GM12878 (cell line): ENCODE measurements around the gene DPYSL4. TPM values are rescaled to one million over a fixed set of nuclear protein-coding genes. Genes with fewer than 3 reads are reported as not detected.

Experiments used
- ATAC-seq: fragments of 200-7000 bp; cut with Tn5 transposase; 3 replicates; pipeline ENCODE4 v1.9.1; 2020; ENCODE audit warnings: mild to moderate bottlenecking, moderate library complexity
- BruUV-seq: library from RNA; stranded (reverse); fragments of 400-500 nt; replicated peaks from 2 replicates; lab custom pipeline; 2021; lab: Mats Ljungman, UMichigan
- CTCF ChIA-PET: fragments of 300-600 bp; sonication (Branson Sonifier 250); formaldehyde crosslinking; extraction: SDS; loops from one replicate; lab custom pipeline; 2021; ENCODE audit warnings: inconsistent platforms; lab: Yijun Ruan, JAX
- POLR2A ChIA-PET: fragments of 350-600 bp; formaldehyde crosslinking; extraction: SDS; loops from one replicate; lab custom pipeline; 2021; ENCODE audit warnings: inconsistent platforms; lab: Charles Lee
- RAD21 ChIA-PET: fragments of 300-600 bp; sonication (Branson Sonifier 250); formaldehyde crosslinking; loops from one replicate; lab custom pipeline; 2023; ENCODE audit warnings: antibody characterized with exemption; ENCODE audit not compliant: unreplicated experiment; lab: Charles Lee
- SMC1A ChIA-PET: fragments of 300-600 bp; sonication (Branson Sonifier 250); formaldehyde crosslinking; loops from one replicate; lab custom pipeline; 2023; ENCODE audit not compliant: unreplicated experiment, uncharacterized antibody; lab: Charles Lee
- DNase-seq: peaks from one replicate; pipeline ENCODE4 v3.0.0-alpha.2; 2011; ENCODE audit warnings: low read depth, low spot score
- FAIRE-seq: peaks from 3 replicates; lab custom pipeline; 2011; peaks lifted over from hg19 to GRCh38; lab: Jason Lieb, UNC
- H2AFZ ChIP-seq: 2 replicates; pipeline ENCODE4 v1.6.0; 2011; ENCODE audit warnings: low read depth, low read length, control low read depth; ENCODE audit not compliant: control insufficient read depth
- H3K27ac ChIP-seq: 2 replicates; pipeline ENCODE4 v1.5.1; 2011; ENCODE audit warnings: control low read depth; ENCODE audit not compliant: control insufficient read depth, insufficient read depth
- H3K27me3 ChIP-seq, 2 experiments: replicated peaks in 1 of 2; 2 replicates each; pipeline versions ENCODE4 v1.6.0 to v1.6.1; 2011; ENCODE audit warnings: low read length in 1 of 2; ENCODE audit not compliant: control insufficient read depth in 2 of 2, insufficient read depth in 2 of 2
- H3K36me3 ChIP-seq, 2 experiments: 2 replicates each; pipeline ENCODE4 v1.5.1; 2011; ENCODE audit warnings: low read length in 1 of 2; ENCODE audit not compliant: control insufficient read depth in 2 of 2, insufficient read depth in 2 of 2
- H3K4me1 ChIP-seq: 2 replicates; pipeline ENCODE4 v1.6.1; 2011; ENCODE audit warnings: mild to moderate bottlenecking, low read length, moderate library complexity, mixed read lengths; ENCODE audit not compliant: control insufficient read depth, insufficient read depth
- H3K4me2 ChIP-seq: 2 replicates; pipeline ENCODE4 v1.6.0; 2011; ENCODE audit warnings: control low read depth; ENCODE audit not compliant: control insufficient read depth, insufficient read depth
- H3K4me3 ChIP-seq: fragments of 200-600 bp; sonication (generic); 2 replicates; pipeline ENCODE4 v1.5.1; 2016
- H3K79me2 ChIP-seq: 2 replicates; pipeline ENCODE4 v1.6.0; 2011; ENCODE audit warnings: low read length; ENCODE audit not compliant: control insufficient read depth, insufficient read depth
- H3K9ac ChIP-seq: 2 replicates; pipeline ENCODE4 v1.8.0; 2011; ENCODE audit warnings: low read length, control low read depth, mixed read lengths; ENCODE audit not compliant: control insufficient read depth, insufficient read depth
- H3K9me3 ChIP-seq: replicated peaks from 3 replicates; pipeline ENCODE4 v1.5.1; 2011; ENCODE audit warnings: mild to moderate bottlenecking, low read length; ENCODE audit not compliant: control insufficient read depth, insufficient read depth
- H4K20me1 ChIP-seq: 2 replicates; pipeline ENCODE4 v1.6.0; 2011; ENCODE audit not compliant: control insufficient read depth, insufficient read depth
- BACH1 ChIP-seq: fragments of 450-650 bp; IDR thresholded peaks from 2 replicates; pipeline ENCODE4 v1.6.1; 2017; ENCODE audit warnings: mild to moderate bottlenecking, borderline replicate concordance
- ESRRA ChIP-seq: IDR thresholded peaks from 2 replicates; pipeline ENCODE4 v1.6.1; 2012; ENCODE audit warnings: mild to moderate bottlenecking, low read length, improper control_type of control experiment
- LARP7 ChIP-seq: fragments of 450-650 bp; IDR thresholded peaks from 2 replicates; pipeline ENCODE4 v1.6.1; 2017; ENCODE audit warnings: mild to moderate bottlenecking
- MXI1 ChIP-seq: fragments of 150-350 bp; IDR thresholded peaks from 2 replicates; pipeline ENCODE4 v1.6.1; 2011; ENCODE audit warnings: low read depth, mild to moderate bottlenecking, inconsistent platforms, low read length, improper control_type of control experiment
- NFXL1 ChIP-seq: fragments of 450-650 bp; IDR thresholded peaks from 2 replicates; pipeline ENCODE4 v1.6.1; 2017; ENCODE audit warnings: antibody characterized with exemption, mild to moderate bottlenecking, borderline replicate concordance
- NFYB ChIP-seq: IDR thresholded peaks from 2 replicates; pipeline ENCODE4 v1.6.1; 2011; ENCODE audit warnings: low read depth, mild to moderate bottlenecking, low read length, improper control_type of control experiment, moderate library complexity; ENCODE audit not compliant: insufficient read depth
- NR2C2 ChIP-seq: IDR thresholded peaks from 2 replicates; pipeline ENCODE4 v1.6.1; 2011; ENCODE audit warnings: borderline replicate concordance, low read depth; ENCODE audit not compliant: control insufficient read depth, insufficient read length
- PAX8 ChIP-seq: fragments of 450-650 bp; IDR thresholded peaks from 2 replicates; pipeline ENCODE4 v1.6.1; 2017; ENCODE audit warnings: mild to moderate bottlenecking, moderate library complexity
- RCOR1 ChIP-seq: conservative IDR thresholded peaks from 2 replicates; pipeline ENCODE4 v1.6.1; 2012; ENCODE audit warnings: low read depth, low read length, improper control_type of control experiment
- REST ChIP-seq: IDR thresholded peaks from 2 replicates; pipeline ENCODE4 v1.6.1; 2012; ENCODE audit warnings: mild to moderate bottlenecking, low read depth, low read length
- TCF3 ChIP-seq: IDR thresholded peaks from 2 replicates; pipeline ENCODE4 v1.6.1; 2012; ENCODE audit warnings: low read depth, mild to moderate bottlenecking, low read length, borderline replicate concordance; ENCODE audit not compliant: insufficient read depth
- TCF7 ChIP-seq: IDR thresholded peaks from 2 replicates; pipeline ENCODE4 v1.6.1; 2014; ENCODE audit warnings: antibody characterized with exemption, borderline replicate concordance
- USF1 ChIP-seq: IDR thresholded peaks from 2 replicates; pipeline ENCODE4 v1.6.1; 2011; ENCODE audit warnings: borderline replicate concordance, low read depth, mild to moderate bottlenecking, moderate library complexity, mixed read lengths, low read length; ENCODE audit not compliant: insufficient read depth; ENCODE audit errors: extremely low read length
- WRNIP1 ChIP-seq: IDR thresholded peaks from 2 replicates; pipeline ENCODE4 v1.6.1; 2011; ENCODE audit warnings: low read depth, low read length, improper control_type of control experiment, borderline replicate concordance
- YBX1 ChIP-seq: fragments of 450-650 bp; IDR thresholded peaks from 2 replicates; pipeline ENCODE4 v1.6.1; 2016; ENCODE audit warnings: antibody characterized with exemption
- ZSCAN29 ChIP-seq: fragments of 450-650 bp; IDR thresholded peaks from 2 replicates; pipeline ENCODE4 v1.6.1; 2017; ENCODE audit warnings: mild to moderate bottlenecking, moderate library complexity
- ZZZ3 ChIP-seq: IDR thresholded peaks from 2 replicates; pipeline ENCODE4 v1.6.1; 2011; ENCODE audit warnings: low read depth; ENCODE audit not compliant: control insufficient read depth, insufficient read length
- WGBS: methylation state at CpG from one replicate; pipeline ENCODE4 v1.1.6; 2016; ENCODE audit warnings: low lambda C conversion rate; ENCODE audit not compliant: insufficient replicate concordance, insufficient coverage; ENCODE audit errors: missing lambda C conversion rate; 5-methylcytosine and 5-hydroxymethylcytosine counted together
- in situ Hi-C: fragments of 300-500 bp; cut with MboI; formaldehyde crosslinking; loops from 9 replicates; pipeline ENCODE4 v1.14.3; 2018; ENCODE audit warnings: mixed read lengths
- intact Hi-C: fragments of 100-400 bp; cut with micrococcal nuclease; formaldehyde crosslinking; loops from one replicate; pipeline ENCODE4 v1.14.2; 2022; ENCODE audit not compliant: unreplicated experiment
- polyA plus RNA-seq, 11 experiments: library from polyadenylated mRNA; depleted of rRNA in 4 of 11; unstranded in 6 of 11; stranded (reverse) in 5 of 11; fragments of >200 nt; fragmentation: Nextera tagmentation in 4 of 11; fragmentation: Illumina TruSeq in 1 of 11; extraction: Ambion mirVana in 4 of 11; extraction: Trizol in 1 of 11; gene quantifications; 1 replicate in 1 of 11; 2 replicates in 10 of 11; pipeline versions ENCODE4 v1.2.1 to v1.2.3, GENCODE V29; 2011 to 2016; ENCODE audit warnings: inconsistent platforms in 2 of 11, missing spikeins in 2 of 11, low read depth in 1 of 11
- total RNA-seq, 4 experiments: library from RNA; depleted of rRNA in 3 of 4; stranded (reverse); fragments of >200 nt in 3 of 4; fragmentation: Illumina TruSeq in 1 of 4; extraction: Trizol in 1 of 4; gene quantifications; 2 replicates each; pipeline versions ENCODE4 v1.2.1 to v1.2.3, GENCODE V29; 2013 to 2021

Gene DPYSL4
- total and polyA plus RNA-seq, 10 of the 15 experiments (the other 5 are each of a cell fraction or from before 2014, with no cell fraction given): 0.10 to 0.21 TPM; not detected in 8

GRCh38 chr10:132199268-132199853 lies 12.6 kb downstream of the DPYSL4 start:
- Histone ChIP-seq H2AFZ (no peak overlapping the region), H4K20me1 (no peaks in the 10 kb centered on the region), H3K4me2 (no peak overlapping the region), H3K36me3 (no peaks in the 10 kb centered on the region), H3K9me3 (no peaks in the 10 kb centered on the region), H3K27me3 (no peaks in the 10 kb centered on the region), H3K27ac (no peak overlapping the region), H3K4me1 (no peaks in the 10 kb centered on the region), H3K4me3 (no peak overlapping the region), H3K9ac (no peak overlapping the region)
- ATAC-seq (no peak), FAIRE-seq (no peak), DNase-seq (no peak)
- in situ Hi-C loops: no loop called here
- ChIA-PET RAD21 (no interaction called here), SMC1A (no interaction called here), CTCF (no interaction called here)
- 30% methylated on average over 11 of the region's 11 CpGs for WGBS
- intact Hi-C loops: no loop called here
- BruUV-seq: no TSS peak
- no peak for TF ChIP-seq NR2C2
- no peak for TF ChIP-seq ESRRA
- no peak for TF ChIP-seq LARP7
- no peak for TF ChIP-seq TCF3
- TF ChIP-seq ZZZ3: no peak
- TF ChIP-seq TCF7: no peak
- no peak for TF ChIP-seq PAX8
- TF ChIP-seq YBX1: no peak
- no peak for TF ChIP-seq USF1
- TF ChIP-seq WRNIP1: no peak
- TF ChIP-seq NFXL1: no peak
- TF ChIP-seq MXI1: no peak
- no peak for TF ChIP-seq ZSCAN29
- TF ChIP-seq RCOR1: no peak
- no peak for TF ChIP-seq REST
- no peak for TF ChIP-seq NFYB
- TF ChIP-seq BACH1: no peak
- TF ChIP-seq, all 136 proteins: peak for 0
- POLR2A ChIA-PET: no interaction called here
- no peaks in the 10 kb centered on the region for H3K79me2 ChIP-seq
